OCI-M2 (cell line): ENCODE measurements around the gene SHC3.

Source experiments
- DNase-seq: peaks from one replicate; lab custom pipeline; 2025; ENCODE audit not compliant: unreplicated experiment; lab: John Stamatoyannopoulos, UW

The SHC3 gene

GRCh38 chr9:89058906-89059305 is 119.7 kb downstream of the SHC3 start:
- no peak for DNase-seq

GRCh38 chr9:89054865-89055495 is 123.6 kb downstream of the SHC3 start:
- no peak for DNase-seq

GRCh38 chr9:89053301-89053700 is 125.3 kb downstream of the SHC3 start:
- no peak for DNase-seq

DNA sequence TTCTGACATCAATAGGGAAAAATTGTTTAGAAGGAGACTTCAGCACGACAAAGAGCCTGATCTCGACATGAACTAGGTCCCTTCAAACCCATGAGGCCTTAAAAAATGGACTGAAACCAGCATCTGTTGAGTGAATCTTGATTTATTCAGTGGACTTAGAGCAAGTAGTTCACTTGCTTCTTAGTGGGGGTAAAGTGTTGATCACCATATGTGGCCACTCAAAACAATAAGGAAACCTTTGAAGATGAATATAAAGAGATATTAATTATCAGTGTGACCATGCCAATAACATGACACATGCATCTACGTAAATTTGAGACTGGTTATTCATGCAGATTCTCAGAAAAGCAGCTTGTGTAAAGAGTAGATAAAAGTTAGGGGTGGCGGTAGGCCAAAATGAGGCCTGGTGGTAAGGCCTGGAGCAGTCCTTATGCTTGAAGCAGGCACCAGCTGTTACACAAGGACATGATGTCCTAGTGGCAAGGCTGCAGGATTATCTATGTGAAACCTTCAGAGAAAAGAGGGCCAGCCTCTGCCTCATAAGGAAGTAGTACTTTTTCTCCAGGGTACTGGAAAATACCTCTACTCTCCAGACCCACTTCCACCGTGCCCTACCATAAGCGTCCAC is 126.0 kb downstream of the SHC3 start:
- no peak for DNase-seq

DNA sequence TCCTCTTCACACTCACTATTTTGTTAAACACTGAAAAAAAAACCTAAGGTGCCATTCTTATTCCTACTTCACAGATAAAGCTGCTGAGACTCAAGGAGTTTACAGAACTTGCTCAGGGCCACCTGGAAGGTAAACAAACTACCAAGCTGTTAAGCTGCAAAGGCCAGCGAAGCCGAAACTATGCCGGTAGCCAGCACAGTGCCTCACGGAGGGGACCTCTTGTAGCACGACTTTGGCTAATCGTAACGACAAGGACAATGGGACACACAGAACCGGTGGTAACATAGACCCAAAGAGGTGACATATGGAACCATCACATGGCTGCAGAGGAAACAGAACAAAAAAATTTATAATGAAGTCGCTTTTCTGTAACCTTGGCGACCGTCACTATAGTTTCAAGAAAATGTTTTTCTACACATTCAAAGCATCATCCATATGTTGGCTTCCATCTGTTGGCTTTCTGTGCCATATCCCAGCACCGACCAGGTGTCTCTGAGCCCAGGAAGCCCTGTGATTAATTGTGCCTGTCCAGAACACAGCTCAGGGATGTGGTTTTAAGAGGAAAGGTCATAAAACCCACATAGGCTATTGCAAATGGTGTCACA is 127.1 kb downstream of the SHC3 start:
- DNase-seq, result no peak

DNA sequence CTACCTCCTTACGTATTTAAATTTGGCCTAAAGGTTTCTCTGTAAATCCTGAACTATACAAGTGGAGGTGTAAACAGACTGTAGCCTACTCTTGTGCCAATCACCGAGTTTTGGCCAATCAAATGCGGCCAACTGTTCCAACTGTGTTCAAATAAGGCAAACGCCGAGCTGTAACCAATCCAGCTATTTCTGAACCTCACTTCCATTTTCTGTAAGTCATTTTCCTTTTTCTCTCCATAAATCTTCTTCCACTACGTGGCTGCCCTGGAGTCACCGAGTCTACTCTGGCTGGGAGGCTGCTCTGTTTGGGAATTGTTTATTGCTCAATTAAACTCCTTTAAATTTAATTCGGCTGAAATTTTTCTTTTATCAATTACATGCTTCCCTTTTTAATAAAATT is 129.0 kb downstream of the SHC3 start:
- DNase-seq, result no peak

DNA sequence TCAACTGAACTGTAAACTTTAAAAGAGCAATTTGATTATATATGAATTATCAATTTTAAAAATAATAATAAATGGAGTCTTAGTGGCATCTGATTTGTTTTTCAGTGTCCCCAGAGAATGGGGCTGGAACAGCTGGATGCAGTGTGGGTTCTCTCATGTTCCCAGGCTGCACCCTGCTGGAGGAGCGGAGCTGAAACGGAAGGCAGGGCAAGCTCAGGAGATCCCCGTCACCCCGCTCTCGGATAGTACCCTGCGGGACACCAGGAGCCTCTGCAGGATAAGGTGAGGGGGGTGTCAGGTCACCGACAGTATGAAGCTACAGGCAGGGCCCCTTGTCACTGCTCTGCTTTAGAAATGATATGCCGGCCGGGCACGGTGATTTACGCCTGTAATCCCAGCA is 130.0 kb downstream of the SHC3 start:
- no peak for DNase-seq

DNA sequence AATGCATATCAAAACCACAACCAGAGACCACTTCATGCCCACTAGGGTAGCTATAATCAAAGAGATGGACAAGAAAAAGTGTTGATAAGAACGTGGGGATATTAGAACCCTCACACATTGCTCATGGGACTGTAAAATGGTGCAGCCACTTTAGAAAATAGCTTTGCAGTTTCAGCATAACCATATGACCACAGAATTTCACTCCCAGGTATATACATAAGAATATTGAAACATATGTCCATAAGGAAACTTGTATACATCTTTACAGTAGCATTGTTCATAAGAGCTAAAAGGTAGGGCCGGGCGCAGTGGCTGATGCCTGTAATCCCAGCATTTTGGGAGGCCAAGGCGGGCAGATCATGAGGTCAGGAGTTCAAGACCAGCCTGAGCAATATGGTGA is 131.0 kb downstream of the SHC3 start:
- DNase-seq, result no peak

DNA sequence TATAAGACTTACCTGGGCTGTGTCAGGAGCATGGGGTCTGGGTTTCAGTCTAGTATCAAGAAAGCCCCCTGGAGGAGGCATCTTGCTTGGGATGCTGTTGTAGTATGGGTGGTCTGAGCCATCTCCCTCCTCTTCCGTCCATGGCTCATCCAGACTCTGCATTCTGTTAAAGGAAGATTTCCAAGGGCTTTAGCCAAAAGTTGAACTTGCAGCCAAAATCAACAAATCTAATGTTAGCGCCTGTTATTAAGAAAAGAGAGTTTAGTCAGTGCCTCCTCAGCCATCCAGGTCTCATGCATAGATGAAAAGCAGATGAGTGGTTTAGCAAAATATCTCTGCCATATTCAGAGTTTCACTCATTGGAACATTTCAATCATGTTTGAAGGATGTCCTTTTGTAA is 131.8 kb downstream of the SHC3 start:
- DNase-seq, result no peak

GRCh38 chr9:89044881-89045280 is 133.7 kb downstream of the SHC3 start:
- DNase-seq, result no peak

GRCh38 chr9:89044104-89044503 is 134.5 kb downstream of the SHC3 start:
- no peak for DNase-seq

GRCh38 chr9:89042984-89043383 is 135.6 kb downstream of the SHC3 start:
- no peak for DNase-seq

- no peak for DNase-seq
Observed at GRCh38 chr9:89039664-89040063, 139.0 kb downstream of the SHC3 start.

DNA sequence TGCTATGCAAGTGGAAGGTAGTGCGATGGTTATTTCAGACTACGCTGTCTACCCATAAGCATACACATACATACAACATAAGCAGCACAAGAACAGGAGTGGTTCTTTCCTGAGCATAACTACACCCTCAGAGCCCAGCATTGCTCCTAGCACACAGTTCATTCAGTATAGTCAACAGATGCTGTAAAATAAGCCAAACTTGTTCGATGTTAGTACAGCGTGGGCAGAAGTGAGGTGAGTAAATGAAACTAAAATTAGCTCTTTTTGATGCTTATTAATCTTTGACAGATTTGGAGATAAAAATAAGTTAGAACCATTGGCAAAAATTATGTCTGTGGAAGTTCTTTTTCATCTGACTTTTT is 139.5 kb downstream of the SHC3 start:
- no peak for DNase-seq

DNA sequence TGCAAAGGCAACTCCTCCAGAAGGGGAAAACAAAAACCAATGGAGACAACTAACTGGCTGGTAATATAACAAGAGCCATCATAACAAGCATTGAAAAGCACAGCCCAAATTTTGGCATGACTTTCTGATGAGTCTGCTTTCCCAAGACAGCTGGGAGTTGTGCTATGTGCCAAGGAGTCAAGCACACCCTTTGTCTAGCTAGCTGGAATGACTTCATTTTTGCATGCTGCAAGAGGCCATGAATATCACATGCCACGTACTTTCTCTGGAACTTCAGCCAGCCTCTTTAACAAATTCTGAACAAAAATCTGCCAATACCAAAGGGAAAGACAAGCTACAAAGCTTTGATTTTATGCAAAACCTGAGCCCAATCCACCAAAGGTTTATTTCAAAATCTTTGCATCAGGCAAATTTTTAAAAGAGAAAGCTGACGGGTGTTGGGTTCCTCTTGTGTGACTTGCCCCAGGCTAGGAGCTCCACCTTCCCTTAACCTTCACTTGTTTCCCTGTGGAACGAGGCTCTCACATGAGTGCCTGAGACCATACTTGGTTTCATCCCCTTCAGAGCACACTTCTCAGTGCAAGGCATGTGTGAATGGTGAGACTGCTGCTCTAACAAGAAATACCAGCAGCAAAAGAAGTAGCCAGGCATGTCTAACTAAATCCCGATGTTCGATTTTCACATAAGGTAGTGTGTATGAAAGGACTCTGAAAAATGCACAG is 140.1 kb downstream of the SHC3 start:
- DNase-seq, result no peak

DNA sequence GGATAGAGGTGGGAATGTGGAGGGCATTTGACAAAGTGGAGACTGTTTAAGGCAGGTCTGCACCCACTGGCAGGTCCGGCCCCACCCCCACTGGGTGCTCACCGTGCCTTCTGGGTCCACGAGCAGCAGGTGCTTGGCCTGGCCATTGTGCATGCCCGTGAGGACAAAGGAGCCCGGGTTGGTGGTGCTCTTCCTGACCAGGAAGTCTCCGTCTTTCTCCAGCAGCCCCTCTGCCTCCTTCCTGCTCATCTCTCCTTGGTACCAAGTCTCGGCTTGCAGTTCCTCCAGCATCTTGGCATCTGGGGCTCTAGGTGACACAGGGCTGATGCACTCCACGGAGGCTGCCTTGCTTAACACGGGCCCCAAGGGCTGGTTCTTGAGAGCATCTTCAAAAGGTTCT is 140.7 kb downstream of the SHC3 start:
- DNase-seq, result no peak

DNA sequence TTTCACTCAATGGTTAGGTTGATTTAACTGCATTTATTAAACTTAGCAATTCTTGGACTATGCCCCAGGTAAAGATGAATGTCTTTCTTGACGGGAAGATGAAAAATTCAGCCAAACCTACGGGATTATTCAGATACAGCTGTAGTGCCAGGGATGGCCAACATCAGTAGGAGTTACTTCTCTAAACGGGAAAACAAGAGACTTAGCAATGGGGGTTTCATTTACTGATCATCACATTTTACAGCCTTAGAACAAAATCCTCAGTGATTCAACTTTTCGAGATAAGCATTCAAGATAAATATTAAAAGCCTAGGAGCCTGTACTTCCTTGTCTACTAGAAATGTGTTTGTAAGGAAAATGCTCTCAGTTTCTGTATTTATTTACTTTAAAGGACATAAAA is 141.3 kb downstream of the SHC3 start:
- DNase-seq, result no peak

DNA sequence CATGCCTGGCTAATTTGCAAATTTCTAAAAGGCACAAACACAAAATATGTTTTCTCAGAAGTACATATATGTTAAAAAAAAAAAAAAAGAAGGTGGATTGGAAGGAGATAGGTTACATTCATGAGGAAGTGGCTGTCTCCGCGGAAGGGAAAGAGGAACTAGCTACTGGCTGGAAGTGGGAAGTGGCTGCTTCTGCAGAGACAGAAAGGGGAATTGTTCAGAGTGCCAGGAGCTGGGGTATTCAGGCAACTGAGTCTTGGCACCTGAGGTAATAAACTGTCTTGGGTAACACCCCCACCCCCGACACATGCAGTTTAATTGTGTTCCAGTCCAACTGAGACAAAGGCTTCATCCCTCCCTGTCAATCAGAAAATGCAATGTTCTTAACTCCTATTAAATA is 141.7 kb downstream of the SHC3 start:
- no peak for DNase-seq

DNA sequence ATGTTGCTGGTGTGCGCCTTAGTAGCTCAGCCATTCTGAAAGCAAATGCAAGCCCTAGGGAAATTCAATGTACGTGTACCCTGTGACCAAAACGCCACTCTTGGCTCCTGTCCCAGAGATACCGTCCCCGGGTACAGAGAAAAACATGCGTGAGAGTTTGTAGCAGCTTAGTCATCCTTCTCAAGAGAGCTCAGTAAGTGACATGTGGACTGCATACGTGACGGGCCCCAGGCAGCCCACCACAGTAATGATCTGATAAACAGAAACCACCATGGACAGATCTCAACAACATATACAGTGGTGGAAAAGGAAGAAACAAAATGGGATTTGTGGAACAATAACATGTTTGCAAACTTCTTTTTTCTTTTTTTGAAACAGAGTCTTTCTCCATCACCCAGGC is 142.2 kb downstream of the SHC3 start:
- no peak for DNase-seq

GRCh38 chr9:89032661-89033060 is 146.0 kb downstream of the SHC3 start:
- no peak for DNase-seq

GRCh38 chr9:89032173-89032572 is 146.4 kb downstream of the SHC3 start:
- no peak for DNase-seq

GRCh38 chr9:89029788-89030187 is 148.8 kb downstream of the SHC3 start:
- DNase-seq, result no peak
